T-cell (primary cell): Measurements from ENCODE around the gene NUP210. TPM values are rescaled to one million over a fixed set of nuclear protein-coding genes. Genes with fewer than 3 reads are reported as not detected.
"Not testable (repeated sequence)": the region's sequence is repeated elsewhere in the genome, so short reads cannot be mapped to it uniquely, and the experiment has no call there.

Source experiments
- ATAC-seq, 4 experiments: fragments of 200-7000 bp in 3 of 4; fragments of 150-1000 bp in 1 of 4; cut with Tn5 transposase; replicated peaks in 1 of 4; 1 replicate in 3 of 4; 2 replicates in 1 of 4; pipeline ENCODE4 v1.10.0; 2021; ENCODE audit warnings: moderate library complexity in 3 of 4, mild to moderate bottlenecking in 2 of 4, moderate number of reproducible peaks in 1 of 4
- CTCF ChIA-PET, 2 donors: fragments of 300-600 bp; sonication (Branson Sonifier 250); formaldehyde crosslinking; loops; one replicate each; lab custom pipeline; 2022; ENCODE audit warnings: antibody characterized with exemption in 2 of 2; lab: Charles Lee
- POLR2A ChIA-PET, 2 donors: fragments of 300-600 bp; sonication (Branson Sonifier 250); formaldehyde crosslinking; loops; one replicate each; lab custom pipeline; 2022; ENCODE audit warnings: antibody characterized with exemption in 2 of 2; lab: Charles Lee
- DNase-seq, 35 experiments: peaks; one replicate each; pipeline versions ENCODE4 v3.0.0 to v3.0.0-alpha.2; 2013 to 2023
- H3K27ac ChIP-seq: one replicate; pipeline ENCODE4 v1.5.1; 2013; ENCODE audit warnings: low read length
- H3K27me3 ChIP-seq, 2 experiments: replicated peaks in 1 of 2; 1 replicate in 1 of 2; 2 replicates in 1 of 2; pipeline versions ENCODE4 v1.6.1 to v1.7.0; 2013; ENCODE audit warnings: low read length in 1 of 2, mixed read lengths in 1 of 2; ENCODE audit not compliant: control insufficient read depth in 2 of 2, insufficient read depth in 2 of 2; ENCODE audit errors: extremely low read depth in 1 of 2
- H3K36me3 ChIP-seq, 2 donors: 1 replicate in 1 of 2; 2 replicates in 1 of 2; pipeline versions ENCODE4 v1.6.1 to v1.7.0; 2013; ENCODE audit warnings: low read length in 1 of 2; ENCODE audit not compliant: control insufficient read depth in 2 of 2, insufficient read depth in 1 of 2; ENCODE audit errors: extremely low read depth in 1 of 2
- H3K4me1 ChIP-seq, 2 experiments: 1 replicate in 1 of 2; 2 replicates in 1 of 2; pipeline versions ENCODE4 v1.6.1 to v1.7.0; 2013; ENCODE audit warnings: low read length in 2 of 2, mixed read lengths in 1 of 2; ENCODE audit not compliant: insufficient read depth in 2 of 2, control insufficient read depth in 1 of 2; ENCODE audit errors: extremely low read depth in 1 of 2
- H3K4me3 ChIP-seq, 2 donors: 1 replicate in 1 of 2; 2 replicates in 1 of 2; pipeline versions ENCODE4 v1.5.1 to v1.7.0; 2013; ENCODE audit warnings: mild to moderate bottlenecking in 2 of 2, low read length in 1 of 2, moderate library complexity in 1 of 2; ENCODE audit not compliant: control insufficient read depth in 1 of 2; ENCODE audit errors: extremely low read depth in 1 of 2
- H3K9me3 ChIP-seq: 2 replicates; pipeline ENCODE4 v1.7.0; 2013
- H3K27ac Mint-ChIP-seq, 2 donors: one replicate each; pipeline ENCODE4 v1.8.0; 2020 to 2021; ENCODE audit warnings: mild to moderate bottlenecking in 2 of 2, mixed read lengths in 2 of 2
- H3K27me3 Mint-ChIP-seq, 2 donors: one replicate each; pipeline ENCODE4 v1.8.0; 2021 to 2022; ENCODE audit warnings: mixed read lengths in 2 of 2
- H3K36me3 Mint-ChIP-seq: one replicate; pipeline ENCODE4 v1.8.0; 2021; ENCODE audit warnings: mixed read lengths
- H3K4me1 Mint-ChIP-seq, 3 donors: one replicate each; pipeline ENCODE4 v1.8.0; 2020 to 2022; ENCODE audit warnings: mixed read lengths in 3 of 3, mild to moderate bottlenecking in 1 of 3
- H3K4me3 Mint-ChIP-seq, 3 donors: one replicate each; pipeline ENCODE4 v1.8.0; 2020 to 2022; ENCODE audit warnings: mild to moderate bottlenecking in 3 of 3, mixed read lengths in 3 of 3, moderate library complexity in 3 of 3
- H3K9me3 Mint-ChIP-seq, 3 donors: one replicate each; pipeline ENCODE4 v1.8.0; 2020 to 2022; ENCODE audit warnings: mixed read lengths in 3 of 3
- WGBS: methylation state at CpG from one replicate; pipeline ENCODE4 v1.1.5; 2013; ENCODE audit warnings: missing lambda C conversion rate; ENCODE audit not compliant: insufficient coverage; 5-methylcytosine and 5-hydroxymethylcytosine counted together
- total RNA-seq, 35 experiments: library from RNA in 6 of 35; stranded (reverse) in 6 of 35; fragments of 120-200 nt in 1 of 35; gene quantifications; one replicate each; pipeline versions ENCODE4 v1.2.1 to v1.2.4 and lab custom pipeline; 2013 to 2026

NUP210 gene
- total RNA-seq, 5 donors from 2014 or later (not counting 1 experiment from before 2014, with no cell fraction given) = 117 to 148 (median 125) TPM

GRCh38 chr3:13433912-13434311 lies 13.8 kb upstream of the NUP210 start:
- Histone ChIP-seq H3K27me3 (no peaks in the 10 kb centered on the region), H3K4me3 (no peak overlapping the region), H3K36me3 (no peaks in the 10 kb centered on the region), H3K9me3 (no peaks in the 10 kb centered on the region), H3K4me1 (peaks cover 0 to 2% of the 10 kb centered on the region in 2 experiments), H3K27ac (no peak overlapping the region)
- peaks cover 8 to 13% (median 9%) of the 10 kb centered on the region in 3 donors for H3K4me1 Mint-ChIP-seq
- H3K9me3 Mint-ChIP-seq = no peaks in the 10 kb centered on the region
- CTCF ChIA-PET = no interaction called here
- DNase-seq = no peak
- whole genome bisulfite sequencing = 93% methylated on average over 5 of the region's 5 CpGs
- H3K27ac Mint-ChIP-seq = no peak overlapping the region
- no peak for ATAC-seq
- peaks cover 0 to 2% of the 10 kb centered on the region in 2 donors for H3K27me3 Mint-ChIP-seq
- POLR2A ChIA-PET = no interaction called here
- H3K36me3 Mint-ChIP-seq = no peaks in the 10 kb centered on the region
- H3K4me3 Mint-ChIP-seq = no peak overlapping the region

DNA sequence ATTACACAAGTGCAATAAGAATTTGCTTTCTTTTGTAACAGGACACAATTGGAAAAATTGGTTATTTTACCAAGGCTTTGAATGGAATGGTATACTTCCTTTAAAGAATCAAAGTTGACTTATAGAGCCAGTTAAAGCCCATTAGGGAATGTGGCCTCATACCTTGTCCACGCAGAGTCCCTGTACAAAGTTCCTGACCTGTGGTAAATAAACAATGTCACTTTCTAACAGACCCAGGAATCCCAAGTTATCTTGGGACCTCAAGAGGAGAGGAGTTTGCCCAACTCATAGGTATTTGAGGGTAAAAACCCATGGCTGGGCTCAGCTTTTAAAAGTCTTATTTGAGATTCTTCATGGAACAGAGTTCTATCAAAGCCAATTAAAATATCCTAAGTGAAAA lies 12.0 kb upstream of the NUP210 start:
- H3K4me1 ChIP-seq = peaks cover 14 to 15% of the 10 kb centered on the region in 2 experiments
- Mint-ChIP-seq H3K27ac (no peak overlapping the region), H3K9me3 (no peaks in the 10 kb centered on the region), H3K27me3 (peaks cover 0 to 2% of the 10 kb centered on the region in 2 donors), H3K4me3 (no peak overlapping the region), H3K4me1 (peaks cover 19 to 26% (median 19%) of the 10 kb centered on the region in 3 donors), H3K36me3 (no peaks in the 10 kb centered on the region)
- WGBS = no CpG with 5 or more reads among the region's 1 CpG
- H3K36me3 ChIP-seq = no peaks in the 10 kb centered on the region
- no peak overlapping the region for H3K4me3 ChIP-seq
- H3K27me3 ChIP-seq = no peaks in the 10 kb centered on the region
- ATAC-seq (no peak), DNase-seq (no peak)
- POLR2A ChIA-PET = no interaction called here
- CTCF ChIA-PET = no interaction called here
- no peaks in the 10 kb centered on the region for H3K9me3 ChIP-seq
- no peak overlapping the region for H3K27ac ChIP-seq

GRCh38 chr3:13430411-13430875 lies 10.3 kb upstream of the NUP210 start:
- Mint-ChIP-seq H3K27ac (peak overlapping the region in 1 of 2 donors; percentile 80), H3K4me1 (peaks cover 28 to 34% (median 28%) of the 10 kb centered on the region in 3 donors)
- H3K36me3 ChIP-seq, H3K9me3 ChIP-seq, H3K9me3 Mint-ChIP-seq, ATAC-seq, H3K4me3 Mint-ChIP-seq, H3K36me3 Mint-ChIP-seq, POLR2A ChIA-PET, H3K27me3 ChIP-seq, H3K27ac ChIP-seq, H3K4me3 ChIP-seq, DNase-seq, H3K27me3 Mint-ChIP-seq: not testable (repeated sequence)
- 100% methylated on average over 2 of the region's 2 CpGs for WGBS
- CTCF ChIA-PET = interaction anchor here in 1 of 2 donors (2.6 kb wide), 1 partner anchor 21 kb away, joined by 8 read pairs; no protein-coding TSS in a partner anchor
- peaks cover 19 to 24% of the 10 kb centered on the region in 2 experiments for H3K4me1 ChIP-seq

DNA sequence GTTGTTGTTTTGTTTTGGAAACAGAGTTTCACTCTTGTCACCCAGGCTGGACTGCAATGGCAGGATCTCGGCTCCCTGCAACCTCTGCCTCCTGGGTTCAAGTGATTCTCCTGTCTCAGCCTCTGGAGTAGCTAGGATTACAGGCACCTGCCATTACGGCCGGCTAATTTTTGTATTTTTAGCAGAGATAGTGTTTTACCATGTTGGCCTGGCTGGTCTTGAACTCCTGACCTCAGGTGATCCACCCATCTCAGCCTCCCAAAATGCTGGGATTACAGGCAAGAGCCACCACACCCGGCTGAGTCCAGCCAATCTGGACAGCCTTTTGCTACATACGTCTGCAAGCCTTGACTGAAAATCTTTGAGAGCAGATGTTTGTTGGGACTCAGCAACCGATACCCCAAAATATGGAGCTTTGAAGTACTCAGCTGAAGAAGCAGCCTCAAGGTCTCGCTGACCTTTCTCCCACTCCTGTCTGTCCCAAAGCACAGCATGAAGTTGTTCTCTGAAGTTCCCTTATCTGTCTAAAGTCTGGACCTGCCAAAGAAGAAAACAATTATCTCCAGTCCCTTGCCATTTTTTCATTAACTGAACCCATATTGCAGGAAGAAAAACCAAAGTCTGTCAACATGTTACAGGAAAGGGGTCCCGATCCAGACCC lies 9.6 kb upstream of the NUP210 start:
- no peak overlapping the region for H3K4me3 Mint-ChIP-seq
- POLR2A ChIA-PET = interaction anchor here (0.7 kb wide), 2 partner anchors 24 to 411 kb away, joined by 3 to 5 read pairs; no protein-coding TSS in a partner anchor
- CTCF ChIA-PET = interaction anchor here (0.6 to 2.6 kb wide), 4 partner anchors 11 to 22 kb away, joined by 3 to 8 read pairs (median 4); no protein-coding TSS in a partner anchor
- no peak overlapping the region for H3K27ac ChIP-seq
- no peaks in the 10 kb centered on the region for H3K27me3 Mint-ChIP-seq
- H3K9me3 Mint-ChIP-seq = no peaks in the 10 kb centered on the region
- DNase-seq = no peak
- peak overlapping the region; percentile 87 to 88 for H3K27ac Mint-ChIP-seq
- WGBS = 96% methylated on average over 6 of the region's 8 CpGs
- H3K27me3 ChIP-seq = no peaks in the 10 kb centered on the region
- ATAC-seq = no peak
- H3K4me3 ChIP-seq = no peak overlapping the region
- H3K4me1 Mint-ChIP-seq = peaks cover 34 to 41% (median 35%) of the 10 kb centered on the region in 3 donors
- H3K9me3 ChIP-seq = no peaks in the 10 kb centered on the region
- H3K36me3 ChIP-seq = no peaks in the 10 kb centered on the region
- no peaks in the 10 kb centered on the region for H3K36me3 Mint-ChIP-seq
- peaks cover 24 to 31% of the 10 kb centered on the region in 2 experiments for H3K4me1 ChIP-seq

DNA sequence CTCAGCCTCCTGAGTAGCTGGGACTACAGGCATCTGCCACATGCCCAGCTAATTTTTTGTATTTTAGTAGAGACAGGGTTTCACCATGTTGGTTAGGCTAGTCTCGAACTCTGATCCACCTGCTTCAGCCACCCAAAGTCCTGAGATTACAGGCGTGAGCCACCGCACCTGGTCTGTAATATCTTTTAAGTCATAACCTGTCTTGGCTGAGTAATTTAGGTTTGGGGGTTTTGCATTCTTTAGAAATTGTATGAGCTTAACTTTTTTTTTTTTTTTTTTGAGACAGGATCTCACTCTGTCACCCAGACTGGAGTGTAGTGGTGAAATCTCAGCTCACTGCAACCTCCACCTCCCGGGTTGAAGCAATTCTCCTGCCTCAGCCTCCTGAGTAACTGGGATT lies 8.6 kb upstream of the NUP210 start:
- peaks cover 38 to 48% (median 44%) of the 10 kb centered on the region in 3 donors for H3K4me1 Mint-ChIP-seq
- ChIA-PET POLR2A (interaction anchor here (0.6 to 1.0 kb wide), 3 partner anchors 23 to 1520 kb away, joined by 3 read pairs; no protein-coding TSS in a partner anchor), CTCF (interaction anchor here (0.9 to 2.6 kb wide), 5 partner anchors 10 to 24 kb away, joined by 3 to 8 read pairs (median 4); no protein-coding TSS in a partner anchor)
- peak overlapping the region in 1 of 3 donors; percentile 63 for H3K4me3 Mint-ChIP-seq
- not testable (repeated sequence) for H3K27me3 ChIP-seq, DNase-seq, H3K9me3 ChIP-seq, ATAC-seq, H3K9me3 Mint-ChIP-seq, H3K36me3 Mint-ChIP-seq, H3K27me3 Mint-ChIP-seq, H3K36me3 ChIP-seq, H3K4me3 ChIP-seq
- Histone ChIP-seq H3K4me1 (peaks cover 24 to 34% of the 10 kb centered on the region in 2 experiments), H3K27ac (peak overlapping the region; percentile 55)
- peak overlapping the region; percentile 87 to 88 for H3K27ac Mint-ChIP-seq
- WGBS = 57% methylated on average over 2 of the region's 4 CpGs

DNA sequence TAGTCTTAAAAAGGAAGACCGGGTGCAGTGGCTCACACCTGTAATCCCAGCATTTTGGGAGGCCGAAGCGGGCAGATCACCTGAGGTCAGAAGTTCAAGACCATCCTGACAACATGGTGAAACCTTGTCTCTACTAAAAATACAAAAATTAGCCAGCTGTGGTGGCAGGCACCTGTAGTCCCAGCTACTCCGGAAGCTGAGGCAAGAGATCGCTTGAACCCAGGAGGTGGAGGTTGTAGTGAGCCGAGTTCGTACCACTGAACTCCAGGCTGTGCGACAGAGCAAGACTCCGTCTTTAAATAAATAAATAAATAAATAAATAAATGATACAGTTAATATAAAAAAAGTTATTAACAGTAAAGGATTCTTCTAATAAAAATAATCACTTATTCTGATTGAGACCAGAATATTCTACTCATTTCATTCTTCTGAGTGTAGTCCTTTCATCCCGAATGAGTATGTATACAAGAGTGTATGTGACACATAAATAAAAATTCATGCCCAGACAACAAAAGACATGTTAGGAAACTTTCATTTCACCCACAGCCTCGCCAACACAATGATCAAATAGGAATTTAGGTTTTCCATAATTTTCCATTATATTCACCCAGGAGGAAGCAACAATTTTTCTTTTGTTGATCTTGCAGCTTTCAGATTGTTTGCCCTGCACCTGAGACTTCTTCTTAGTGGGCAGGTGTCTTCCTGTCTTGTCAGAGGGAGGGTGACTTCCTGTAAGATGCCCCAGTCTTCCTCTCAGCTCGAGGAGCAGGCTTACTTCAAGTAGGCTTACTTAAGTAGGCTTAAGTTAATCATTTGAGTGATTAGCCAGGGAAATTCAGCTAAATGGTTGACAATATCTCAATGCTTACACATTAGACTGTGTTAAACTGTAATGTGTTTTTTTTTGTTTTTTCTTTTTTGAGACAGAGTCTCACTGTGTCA lies 7.8 kb upstream of the NUP210 start:
- H3K4me3 ChIP-seq = no peak overlapping the region
- Mint-ChIP-seq H3K4me1 (peaks cover 44 to 54% (median 47%) of the 10 kb centered on the region in 3 donors), H3K4me3 (peak overlapping the region; percentile 28 to 63 (median 39)), H3K27me3 (no peaks in the 10 kb centered on the region), H3K9me3 (no peaks in the 10 kb centered on the region), H3K36me3 (no peaks in the 10 kb centered on the region), H3K27ac (peak overlapping the region; percentile 87 to 88)
- peaks cover 26 to 34% of the 10 kb centered on the region in 2 experiments for H3K4me1 ChIP-seq
- no CpG with 5 or more reads among the region's 12 CpGs for WGBS
- ChIA-PET POLR2A (interaction anchor here (0.8 to 1.0 kb wide), 2 partner anchors 24 kb away, joined by 3 read pairs; no protein-coding TSS in a partner anchor), CTCF (interaction anchor here (1.0 to 2.6 kb wide), 4 partner anchors 10 to 25 kb away, joined by 3 to 8 read pairs (median 4); no protein-coding TSS in a partner anchor)
- H3K27ac ChIP-seq = peak overlapping the region; percentile 55
- no peaks in the 10 kb centered on the region for H3K27me3 ChIP-seq
- ATAC-seq (peak; percentile 99 to 100 (median 100)), DNase-seq (peak in 23 of 35 experiments; percentile 16 to 77 (median 39))
- no peaks in the 10 kb centered on the region for H3K36me3 ChIP-seq
- no peaks in the 10 kb centered on the region for H3K9me3 ChIP-seq
